ENCODE results near the gene ABHD12B.

Gene ABHD12B

DNA sequence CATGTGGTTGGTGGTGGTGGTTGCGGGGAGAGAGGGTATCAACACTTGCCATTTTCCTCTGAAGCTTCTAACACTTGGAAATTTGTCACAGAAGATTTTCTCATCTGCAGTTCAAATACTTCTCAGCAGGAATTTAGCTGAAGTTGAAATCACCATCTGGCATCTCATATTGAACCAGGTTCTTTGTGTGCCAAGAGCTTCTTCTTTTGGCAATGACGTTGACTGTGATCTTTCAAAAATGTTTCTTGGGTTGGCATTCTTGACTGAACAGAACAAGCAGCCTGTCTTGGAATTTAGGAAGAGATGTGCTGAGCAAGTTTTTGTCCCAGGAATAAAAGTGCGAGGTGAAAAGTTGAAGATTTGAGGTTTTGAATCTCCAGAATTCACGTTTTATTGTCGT is 32.2 kb upstream of the ABHD12B start:
- Histone ChIP-seq H3K27me3 (ENCODE audit: insufficient read depth, poor library complexity, severe bottlenecking) (no peaks in the 10 kb centered on the region), H3K27ac (replicated peaks) (no peak overlapping the region), H3K4me3 (replicated peaks; ENCODE audit: insufficient read depth, low read length) (no peak overlapping the region)
- no peak for TF ChIP-seq POLR2AphosphoS5 (IDR thresholded peaks at IDR 0.05; ENCODE audit: low read depth)
- no peak for TF ChIP-seq CTCF (IDR thresholded peaks at IDR 0.05; ENCODE audit: insufficient read depth, low read length)
- TF ChIP-seq GABPA (IDR thresholded peaks at IDR 0.05; ENCODE audit: low read depth) = no peak
- TF ChIP-seq REST (IDR thresholded peaks at IDR 0.05; ENCODE audit: insufficient replicate concordance, low read depth) = no peak
- no peak for DNase-seq (ENCODE audit: low read depth in 1 of 2, low spot score in 1 of 2)

DNA sequence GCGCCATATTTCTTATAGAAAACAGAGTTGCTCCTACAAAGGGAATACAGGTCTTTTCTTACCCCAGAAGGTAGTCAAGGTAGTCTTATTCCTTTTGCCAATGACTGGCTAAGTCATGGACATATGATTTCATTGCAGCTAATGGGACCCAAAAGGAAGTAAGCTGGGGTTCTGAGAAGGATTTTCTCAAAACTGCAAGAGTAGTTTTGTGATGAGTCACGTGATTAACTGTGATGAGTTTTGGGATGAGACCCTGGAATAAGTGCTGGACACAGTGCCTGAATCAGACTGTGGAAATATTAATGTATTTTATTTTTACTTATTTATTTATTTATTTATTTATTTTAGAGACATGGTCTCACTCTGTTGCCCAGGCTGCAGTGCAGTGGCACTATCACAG is 27.5 kb upstream of the ABHD12B start:
- DNase-seq (ENCODE audit: low read depth in 1 of 2, low spot score in 1 of 2) = no peak
- Histone ChIP-seq H3K4me3 (replicated peaks; ENCODE audit: insufficient read depth, low read length) (no peak overlapping the region), H3K27ac (replicated peaks) (no peak overlapping the region), H3K27me3 (ENCODE audit: insufficient read depth, poor library complexity, severe bottlenecking) (no peaks in the 10 kb centered on the region)
- TF ChIP-seq GABPA (IDR thresholded peaks at IDR 0.05; ENCODE audit: low read depth) (no peak), CTCF (IDR thresholded peaks at IDR 0.05; ENCODE audit: insufficient read depth, low read length) (no peak), REST (IDR thresholded peaks at IDR 0.05; ENCODE audit: insufficient replicate concordance, low read depth) (no peak), POLR2AphosphoS5 (IDR thresholded peaks at IDR 0.05; ENCODE audit: low read depth) (no peak), SPI1 (IDR thresholded peaks at IDR 0.05; ENCODE audit: borderline replicate concordance, low read depth) (no peak)

DNA sequence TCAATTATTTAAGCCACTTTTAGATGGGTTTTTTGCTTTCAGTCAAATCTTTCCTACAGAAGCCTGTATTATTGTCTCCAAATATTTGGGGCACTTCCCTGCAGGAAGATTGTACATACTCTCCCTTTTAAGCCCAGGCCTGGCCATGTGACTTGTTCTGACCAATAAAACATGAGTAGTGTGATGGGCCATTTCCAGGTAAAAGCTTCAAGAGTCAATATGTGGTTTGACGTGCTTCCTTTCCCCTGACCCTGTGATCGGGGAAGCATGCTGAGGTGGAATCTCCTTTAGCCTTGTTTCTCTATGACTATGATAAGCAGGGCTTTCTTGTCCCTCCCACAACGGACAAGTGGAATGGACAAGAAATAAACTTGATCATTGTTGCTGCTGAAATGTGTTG is 26.7 kb upstream of the ABHD12B start:
- TF ChIP-seq CTCF (IDR thresholded peaks at IDR 0.05; ENCODE audit: insufficient read depth, low read length) (no peak), SPI1 (IDR thresholded peaks at IDR 0.05; ENCODE audit: borderline replicate concordance, low read depth) (no peak)
- no peak overlapping the region for H3K4me3 ChIP-seq (replicated peaks; ENCODE audit: insufficient read depth, low read length)
- H3K27ac ChIP-seq (replicated peaks) = no peak overlapping the region
- DNase-seq (ENCODE audit: low read depth in 1 of 2, low spot score in 1 of 2) = no peak
- H3K27me3 ChIP-seq (ENCODE audit: insufficient read depth, poor library complexity, severe bottlenecking) = no peaks in the 10 kb centered on the region

DNA sequence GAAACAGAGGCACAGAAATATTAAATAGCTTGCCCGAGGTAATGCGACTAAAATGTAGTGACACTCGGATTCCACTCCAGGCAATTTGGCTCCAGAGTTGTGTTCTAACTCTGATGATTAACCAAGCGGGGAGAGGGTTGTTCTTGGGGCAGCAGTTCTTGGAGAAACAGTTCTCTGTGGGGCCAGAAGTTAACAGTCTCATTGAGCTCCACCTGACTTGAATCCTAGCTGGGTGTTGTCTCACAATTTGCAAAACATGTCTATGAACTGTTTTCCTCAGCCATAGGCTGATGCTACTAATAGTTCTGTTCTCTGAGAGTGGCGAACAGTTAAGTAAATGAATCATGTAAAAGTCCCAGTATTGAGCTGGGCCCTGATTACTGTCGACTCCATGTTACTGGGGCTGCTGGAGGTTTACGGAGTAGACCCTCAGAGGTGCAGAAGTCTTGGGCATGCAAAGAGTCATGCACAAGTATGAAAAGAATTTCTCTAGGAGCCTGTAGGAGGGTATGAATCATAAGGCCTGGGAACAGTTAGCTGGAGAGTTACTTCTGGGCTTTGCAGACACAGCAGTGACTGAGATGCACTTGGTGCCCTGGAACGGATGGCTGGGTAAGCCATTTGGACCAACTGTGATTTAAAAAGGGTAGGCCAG is 25.5 kb upstream of the ABHD12B start:
- TF ChIP-seq SPI1 (IDR thresholded peaks at IDR 0.05; ENCODE audit: borderline replicate concordance, low read depth) (no peak), GABPA (IDR thresholded peaks at IDR 0.05; ENCODE audit: low read depth) (no peak), POLR2AphosphoS5 (IDR thresholded peaks at IDR 0.05; ENCODE audit: low read depth) (no peak), CTCF (IDR thresholded peaks at IDR 0.05; ENCODE audit: insufficient read depth, low read length) (no peak), REST (IDR thresholded peaks at IDR 0.05; ENCODE audit: insufficient replicate concordance, low read depth) (no peak)
- Histone ChIP-seq H3K4me3 (replicated peaks; ENCODE audit: insufficient read depth, low read length) (no peak overlapping the region), H3K27me3 (ENCODE audit: insufficient read depth, poor library complexity, severe bottlenecking) (no peaks in the 10 kb centered on the region), H3K27ac (replicated peaks) (no peak overlapping the region)
- no peak for DNase-seq (ENCODE audit: low read depth in 1 of 2, low spot score in 1 of 2)

Measured in HL-60 (cell line).